KMS-11 (cell line): ENCODE results near the gene DCBLD2.

ENCODE experiments used
- H2AFZ ChIP-seq: fragments of 200-600 bp; sonication (generic); 2 replicates; pipeline ENCODE4 v1.6.1; 2016; ENCODE audit warnings: antibody characterized with exemption, mixed run types, low read depth
- H3K27ac ChIP-seq: fragments of 200-600 bp; sonication (generic); 2 replicates; pipeline ENCODE4 v1.6.1; 2016; ENCODE audit warnings: mild to moderate bottlenecking, mixed run types
- H3K27me3 ChIP-seq: fragments of 200-600 bp; sonication (generic); 2 replicates; pipeline ENCODE4 v1.6.1; 2017; ENCODE audit warnings: mild to moderate bottlenecking, low read depth, mixed run types, moderate library complexity; ENCODE audit not compliant: insufficient read depth
- H3K36me3 ChIP-seq: fragments of 200-600 bp; sonication (generic); 2 replicates; pipeline ENCODE4 v1.6.1; 2017; ENCODE audit warnings: mild to moderate bottlenecking, mixed run types; ENCODE audit not compliant: insufficient read depth
- H3K4me1 ChIP-seq: fragments of 200-600 bp; sonication (generic); 2 replicates; pipeline ENCODE4 v1.6.1; 2016; ENCODE audit warnings: mild to moderate bottlenecking, low read depth, mixed run types; ENCODE audit not compliant: poor library complexity, severe bottlenecking
- H3K4me2 ChIP-seq: fragments of 200-600 bp; sonication (generic); 2 replicates; pipeline ENCODE4 v1.7.0; 2016; ENCODE audit warnings: mild to moderate bottlenecking, mixed run types
- H3K4me3 ChIP-seq: fragments of 200-600 bp; sonication (generic); IDR thresholded peaks from 2 replicates; pipeline ENCODE4 v1.6.1; 2017; ENCODE audit warnings: low read depth, low read length, mixed read lengths; ENCODE audit not compliant: insufficient read depth
- H3K79me2 ChIP-seq: fragments of 200-600 bp; sonication (generic); 2 replicates; pipeline ENCODE4 v1.6.1; 2016; ENCODE audit warnings: low read depth, mixed run types; ENCODE audit not compliant: insufficient read depth
- H3K9ac ChIP-seq: fragments of 200-600 bp; sonication (generic); 2 replicates; pipeline ENCODE4 v1.6.1; 2016; ENCODE audit warnings: mild to moderate bottlenecking, mixed run types
- H4K20me1 ChIP-seq: fragments of 200-600 bp; sonication (generic); 2 replicates; pipeline ENCODE4 v1.6.1; 2016; ENCODE audit warnings: mild to moderate bottlenecking, mixed run types; ENCODE audit not compliant: insufficient read depth
- CTCF ChIP-seq: fragments of 200-600 bp; sonication (generic); conservative IDR thresholded peaks from 2 replicates; pipeline ENCODE4 v1.6.1; 2017; ENCODE audit warnings: low read depth, mild to moderate bottlenecking, antibody characterized with exemption, low read length, moderate library complexity, mixed read lengths

Gene DCBLD2

GRCh38 chr3:98763076-98763475 lies 138.4 kb downstream of the DCBLD2 start, which contains the start of gene ST3GAL6:
Gene ST3GAL6, plus strand, starts transcription at chr3:98763340. Its CDS starts 5,101 bp downstream, at chr3:98768441.
- peaks cover 67% of the 10 kb centered on the region for H3K79me2 ChIP-seq
- TF ChIP-seq CTCF: no peak
- peak within 1 kb of the TSS; percentile 9; the same call in 1 of the 2 replicates for H3K9ac ChIP-seq
- peak within 1 kb of the TSS; percentile 95 for H3K4me2 ChIP-seq
- peaks cover 100% of the 10 kb centered on the region for H3K4me1 ChIP-seq
- no peaks in the 10 kb centered on the region; the same call in 1 of the 2 replicates for H3K36me3 ChIP-seq
- peak within 1 kb of the TSS; percentile 68 for H3K27ac ChIP-seq
- H4K20me1 ChIP-seq: no peaks in the 10 kb centered on the region
- H3K27me3 ChIP-seq: no peaks in the 10 kb centered on the region
- H3K4me3 ChIP-seq: no peak within 1 kb of the TSS
- H2AFZ ChIP-seq: no peak within 1 kb of the TSS

- no peaks in the 10 kb centered on the region for H4K20me1 ChIP-seq
- peak overlapping the region; percentile 95 for H3K4me2 ChIP-seq
- H3K27me3 ChIP-seq: no peaks in the 10 kb centered on the region
- TF ChIP-seq CTCF: no peak
- peaks cover 3% of the 10 kb centered on the region for H3K36me3 ChIP-seq
- H2AFZ ChIP-seq: no peak overlapping the region
- H3K4me3 ChIP-seq: no peak overlapping the region
- H3K27ac ChIP-seq: peak overlapping the region; percentile 40; the same call in 1 of the 2 replicates
- peaks cover 91% of the 10 kb centered on the region for H3K4me1 ChIP-seq
- no peak overlapping the region for H3K9ac ChIP-seq
- H3K79me2 ChIP-seq: peaks cover 66% of the 10 kb centered on the region
Observed at GRCh38 chr3:98761643-98762229, 139.8 kb downstream of the DCBLD2 start.

- TF ChIP-seq CTCF: no peak
- H3K27ac ChIP-seq: no peak overlapping the region; the same call in 1 of the 2 replicates
- H3K79me2 ChIP-seq: peaks cover 53% of the 10 kb centered on the region
- 0 out of 2 replicates have a peak overlapping the region, but pooled peaks have one; percentile 95 for H3K4me2 ChIP-seq
- no peak overlapping the region for H3K9ac ChIP-seq
- peaks cover 3% of the 10 kb centered on the region for H3K36me3 ChIP-seq
- peaks cover 70% of the 10 kb centered on the region for H3K4me1 ChIP-seq
- no peak overlapping the region for H2AFZ ChIP-seq
- no peaks in the 10 kb centered on the region for H4K20me1 ChIP-seq
- H3K4me3 ChIP-seq: no peak overlapping the region
- H3K27me3 ChIP-seq: no peaks in the 10 kb centered on the region
Observed at GRCh38 chr3:98759629-98760028, 141.9 kb downstream of the DCBLD2 start.

- Histone ChIP-seq H3K9ac (no peak overlapping the region), H3K27me3 (no peaks in the 10 kb centered on the region), H3K79me2 (peaks cover 68% of the 10 kb centered on the region), H3K4me3 (no peak overlapping the region), H3K27ac (no peak overlapping the region), H3K4me2 (no peak overlapping the region), H2AFZ (no peak overlapping the region), H3K4me1 (peaks cover 43% of the 10 kb centered on the region), H3K36me3 (peaks cover 3% of the 10 kb centered on the region), H4K20me1 (0 out of 2 replicates have a peak, but pooled peaks cover 4% of the 10 kb centered on the region)
- TF ChIP-seq CTCF: no peak
Observed at GRCh38 chr3:98755601-98756000, 145.9 kb downstream of the DCBLD2 start.
